ENCODE measurements around the gene PEX14. TPM values are rescaled to one million over a fixed set of nuclear protein-coding genes. Genes with fewer than 3 reads are reported as not detected.

The PEX14 gene
- total and polyA plus RNA-seq, 2 donors (not counting 3 experiments of a cell fraction or from before 2014, with no cell fraction given) = 19.5 to 26.5 TPM

GRCh38 chr1:10640843-10641553 lies 166.2 kb downstream of the PEX14 start:
- no peak overlapping the region for H3K9ac ChIP-seq (replicated peaks; ENCODE audit: extremely low read depth, insufficient read depth, low read length)
- H3K4me1 ChIP-seq (ENCODE audit: control insufficient read depth, extremely low read depth, insufficient read depth, low read length) = peaks cover 7% of the 10 kb centered on the region
- intact Hi-C loops (cut with micrococcal nuclease) = no loop called here
- no peaks in the 10 kb centered on the region for H4K20me1 ChIP-seq (replicated peaks; ENCODE audit: control insufficient read depth, extremely low read depth, insufficient read depth, low read length)
- H3K27ac ChIP-seq (ENCODE audit: insufficient read depth, low read depth, low read length) = no peak overlapping the region
- no peak overlapping the region for H3K4me2 ChIP-seq (ENCODE audit: insufficient read depth, low read length)
- dilution Hi-C loops (cut with MboI; ENCODE audit: extremely low pct_ligation_motif_present, low sequenced_read_pairs) = no loop called here
- no peak for FAIRE-seq
- H3K4me3 ChIP-seq (replicated peaks in 1 of 3; ENCODE audit: insufficient read depth in 1 of 3, low read depth in 1 of 3, low read length in 3 of 3) = no peak overlapping the region
- DNase-seq (ENCODE audit: low read depth, low spot score) = no peak
- no peaks in the 10 kb centered on the region for H3K9me3 ChIP-seq (replicated peaks; ENCODE audit: control insufficient read depth, insufficient read depth, low read length)
- no peaks in the 10 kb centered on the region for H3K36me3 ChIP-seq (ENCODE audit: control insufficient read depth in 2 of 2, extremely low read depth in 1 of 2, insufficient read depth in 2 of 2, low read length in 2 of 2)
- no peaks in the 10 kb centered on the region for H3K79me2 ChIP-seq (ENCODE audit: control insufficient read depth, insufficient read depth, low read length)
- ChIA-PET POLR2A (no interaction called here), CTCF (interaction anchor here (0.6 to 1.2 kb wide), 3 partner anchors 10 to 296 kb away, joined by 3 read pairs; no protein-coding TSS in a partner anchor)
- H2AFZ ChIP-seq (ENCODE audit: low read depth, low read length) = no peak overlapping the region
- peaks cover 0 to 9% of the 10 kb centered on the region in 2 experiments for H3K27me3 ChIP-seq (ENCODE audit: control insufficient read depth in 2 of 2, insufficient read depth in 2 of 2, low read length in 2 of 2)
- BruUV-seq (replicated peaks) = no TSS peak
- TF ChIP-seq CTCF (IDR thresholded peaks at IDR 0.05; ENCODE audit: extremely low read depth in 1 of 2, insufficient read depth in 1 of 2, low read depth in 1 of 2, low read length in 2 of 2) (no peak), JUN (IDR thresholded peaks at IDR 0.05; ENCODE audit: borderline replicate concordance, insufficient read depth, insufficient read length, low read depth) (no peak), GATA2 (IDR thresholded peaks at IDR 0.05; ENCODE audit: insufficient read depth, insufficient read length, low read depth, low read length) (no peak), EZH2 (IDR thresholded peaks at IDR 0.05; ENCODE audit: borderline replicate concordance, low read depth, low read length, severe bottlenecking) (no peak), POLR2A (IDR thresholded peaks at IDR 0.05; ENCODE audit: low read depth, low read length) (no peak), FOS (IDR thresholded peaks at IDR 0.05; ENCODE audit: borderline replicate concordance, insufficient read depth, low read length) (no peak), POLR2AphosphoS5 (IDR thresholded peaks at IDR 0.05; ENCODE audit: insufficient read depth, low read depth, low read length) (no peak)
- H3K9me1 ChIP-seq (replicated peaks; ENCODE audit: control insufficient read depth, extremely low read depth, insufficient read depth, low read length) = no peaks in the 10 kb centered on the region

Data from endothelial cell of umbilical vein (primary cell).